ENCODE results near the gene HAUS8. TPM values are rescaled to one million over a fixed set of nuclear protein-coding genes. Genes with fewer than 3 reads are reported as not detected.

HAUS8 gene
- total and polyA plus RNA-seq, 9 of the 15 experiments (the other 6 are each of a cell fraction or from before 2014, with no cell fraction given): 20.5 to 53.2 (median 36.0) TPM

- H3K36me3 ChIP-seq (ENCODE audit: control insufficient read depth, insufficient read depth, low read length): peaks cover 8% of the 10 kb centered on the region; the same call in 2 of the 3 replicates
- H3K27me3 ChIP-seq (ENCODE audit: control insufficient read depth in 2 of 2, insufficient read depth in 2 of 2, low read length in 2 of 2): no peaks in the 10 kb centered on the region
- no peaks in the 10 kb centered on the region; the same call in 1 of the 2 replicates for H4K20me1 ChIP-seq (replicated peaks; ENCODE audit: control insufficient read depth, insufficient read depth, low read length)
- peaks cover 80% of the 10 kb centered on the region for H3K79me2 ChIP-seq (ENCODE audit: control insufficient read depth, insufficient read depth, low read length)
- H3K4me2 ChIP-seq (ENCODE audit: insufficient read depth, low read length): no peak overlapping the region
- in situ Hi-C loops (cut with MboI) (no loop called here), intact Hi-C loops (cut with micrococcal nuclease) (no loop called here)
- no TSS peak for BruUV-seq (replicated peaks)
- WGBS (ENCODE audit: insufficient coverage, low coverage, missing lambda C conversion rate): 69% methylated on average over 23 of the region's 23 CpGs
- H3K9me1 ChIP-seq (ENCODE audit: control insufficient read depth, insufficient read depth, low read length): no peaks in the 10 kb centered on the region
- no peaks in the 10 kb centered on the region for H3K9me3 ChIP-seq (replicated peaks; ENCODE audit: control insufficient read depth, insufficient read depth, low read depth, low read length)
- DNase-seq (ENCODE audit: extremely low read depth in 1 of 4, low spot score in 3 of 4) (no peak), ATAC-seq (no peak; the same call in 1 of the 3 replicates), FAIRE-seq (no peak)
- H3K4me3 ChIP-seq: no peak overlapping the region
- H3K27ac ChIP-seq (ENCODE audit: extremely low read depth, low read depth, low read length): peak overlapping the region; percentile 1; the same call in 1 of the 3 replicates
- ChIA-PET CTCF (ENCODE audit: low intra/inter-chr PET ratio) (no interaction called here), POLR2A (interaction anchor here (0.6 to 1.2 kb wide), 4 partner anchors 10 to 20 kb away, joined by 3 to 7 read pairs (median 3); partner anchors contain the start of gene HAUS8)
- H3K4me1 ChIP-seq (replicated peaks in 1 of 2; ENCODE audit: control insufficient read depth in 2 of 2, insufficient read depth in 2 of 2, low read length in 2 of 2): peaks cover 27 to 29% of the 10 kb centered on the region in 2 experiments
- peak overlapping the region in 1 of 2 experiments; percentile 17; a peak in 1 of 4 replicates for H3K9ac ChIP-seq (ENCODE audit: insufficient read depth in 1 of 2, low read depth in 2 of 2, low read length in 2 of 2)
- no peak overlapping the region for H2AFZ ChIP-seq (ENCODE audit: low read depth, low read length)
- peak; percentile 32; the same call in 1 of the 2 replicates for TF ChIP-seq ETV1 (tag; conservative IDR thresholded peaks at IDR 0.05; ENCODE audit: low read depth)
- peak; percentile 23; the same call in 1 of the 2 replicates for TF ChIP-seq ZKSCAN8 (CRISPR knock-in tag; IDR thresholded peaks at IDR 0.05)
- TF ChIP-seq NR2C2 (CRISPR knock-in tag; IDR thresholded peaks at IDR 0.05): no peak
- peak; percentile 51 for TF ChIP-seq NR2C2 (tag; IDR thresholded peaks at IDR 0.05)
- peak; percentile 76 for TF ChIP-seq CEBPG (CRISPR knock-in tag; IDR thresholded peaks at IDR 0.05)
- peak; percentile 87 to 92 for TF ChIP-seq CEBPG (tag; conservative IDR thresholded peaks at IDR 0.05 in 1 of 2, IDR thresholded peaks at IDR 0.05 in 1 of 2)
- TF ChIP-seq, protein P1, sequence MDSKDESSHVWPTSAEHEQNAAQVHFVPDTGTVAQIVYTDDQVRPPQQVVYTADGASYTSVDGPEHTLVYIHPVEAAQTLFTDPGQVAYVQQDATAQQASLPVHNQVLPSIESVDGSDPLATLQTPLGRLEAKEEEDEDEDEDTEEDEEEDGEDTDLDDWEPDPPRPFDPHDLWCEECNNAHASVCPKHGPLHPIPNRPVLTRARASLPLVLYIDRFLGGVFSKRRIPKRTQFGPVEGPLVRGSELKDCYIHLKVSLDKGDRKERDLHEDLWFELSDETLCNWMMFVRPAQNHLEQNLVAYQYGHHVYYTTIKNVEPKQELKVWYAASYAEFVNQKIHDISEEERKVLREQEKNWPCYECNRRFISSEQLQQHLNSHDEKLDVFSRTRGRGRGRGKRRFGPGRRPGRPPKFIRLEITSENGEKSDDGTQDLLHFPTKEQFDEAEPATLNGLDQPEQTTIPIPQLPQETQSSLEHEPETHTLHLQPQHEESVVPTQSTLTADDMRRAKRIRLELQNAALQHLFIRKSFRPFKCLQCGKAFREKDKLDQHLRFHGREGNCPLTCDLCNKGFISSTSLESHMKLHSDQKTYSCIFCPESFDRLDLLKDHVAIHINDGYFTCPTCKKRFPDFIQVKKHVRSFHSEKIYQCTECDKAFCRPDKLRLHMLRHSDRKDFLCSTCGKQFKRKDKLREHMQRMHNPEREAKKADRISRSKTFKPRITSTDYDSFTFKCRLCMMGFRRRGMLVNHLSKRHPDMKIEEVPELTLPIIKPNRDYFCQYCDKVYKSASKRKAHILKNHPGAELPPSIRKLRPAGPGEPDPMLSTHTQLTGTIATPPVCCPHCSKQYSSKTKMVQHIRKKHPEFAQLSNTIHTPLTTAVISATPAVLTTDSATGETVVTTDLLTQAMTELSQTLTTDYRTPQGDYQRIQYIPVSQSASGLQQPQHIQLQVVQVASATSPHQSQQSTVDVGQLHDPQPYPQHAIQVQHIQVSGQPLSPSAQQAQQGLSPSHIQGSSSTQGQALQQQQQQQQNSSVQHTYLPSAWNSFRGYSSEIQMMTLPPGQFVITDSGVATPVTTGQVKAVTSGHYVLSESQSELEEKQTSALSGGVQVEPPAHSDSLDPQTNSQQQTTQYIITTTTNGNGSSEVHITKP (IDR thresholded peaks at IDR 0.05; ENCODE audit: partially characterized antibody): peak; percentile 66
- peak in 1 of 2 experiments; percentile 51 for TF ChIP-seq E2F6 (IDR thresholded peaks at IDR 0.05; ENCODE audit: borderline replicate concordance in 1 of 2, extremely low read depth in 1 of 2, insufficient read depth in 1 of 2, insufficient read length in 1 of 2, low read depth in 1 of 2, low read length in 1 of 2, poor library complexity in 1 of 2, severe bottlenecking in 1 of 2)
- TF ChIP-seq EP300 (IDR thresholded peaks at IDR 0.05; ENCODE audit: low read length): peak; percentile 33; the same call in 1 of the 2 replicates
- TF ChIP-seq GABPA (tag; conservative IDR thresholded peaks at IDR 0.05; ENCODE audit: low read depth): peak; percentile 54
- peak; percentile 51 for TF ChIP-seq RFX1 (IDR thresholded peaks at IDR 0.05)
- TF ChIP-seq WHSC1 (IDR thresholded peaks at IDR 0.05; ENCODE audit: low read length): no peak
- TF ChIP-seq, protein P2, sequence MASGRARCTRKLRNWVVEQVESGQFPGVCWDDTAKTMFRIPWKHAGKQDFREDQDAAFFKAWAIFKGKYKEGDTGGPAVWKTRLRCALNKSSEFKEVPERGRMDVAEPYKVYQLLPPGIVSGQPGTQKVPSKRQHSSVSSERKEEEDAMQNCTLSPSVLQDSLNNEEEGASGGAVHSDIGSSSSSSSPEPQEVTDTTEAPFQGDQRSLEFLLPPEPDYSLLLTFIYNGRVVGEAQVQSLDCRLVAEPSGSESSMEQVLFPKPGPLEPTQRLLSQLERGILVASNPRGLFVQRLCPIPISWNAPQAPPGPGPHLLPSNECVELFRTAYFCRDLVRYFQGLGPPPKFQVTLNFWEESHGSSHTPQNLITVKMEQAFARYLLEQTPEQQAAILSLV (tag; IDR thresholded peaks at IDR 0.05): peak; percentile 28; the same call in 1 of the 2 replicates
Measured at GRCh38 chr19:17095141-17095919, 20.1 kb upstream of the HAUS8 start.
